Uterus (tissue), 2 donors: ENCODE results near the gene TRAK2.

Experiments
- CTCF ChIP-seq, 4 experiments: fragments of 200-600 bp in 2 of 4; fragments of 450-650 bp in 2 of 4; sonication (generic) in 2 of 4; IDR thresholded peaks; one replicate each; pipeline ENCODE4 v1.5.1; 2016 to 2019; ENCODE audit warnings: antibody characterized with exemption in 4 of 4, mild to moderate bottlenecking in 2 of 4, moderate library complexity in 1 of 4
- POLR2A ChIP-seq, 2 donors: fragments of 450-650 bp; IDR thresholded peaks; one replicate each; pipeline ENCODE4 v1.6.1; 2016; ENCODE audit warnings: antibody characterized with exemption in 2 of 2, mild to moderate bottlenecking in 1 of 2, moderate library complexity in 1 of 2

GRCh38 chr2:201406077-201406662 is 45.1 kb downstream of the TRAK2 start:
- TF ChIP-seq CTCF (IDR thresholded peaks at IDR 0.05), result no peak
- TF ChIP-seq POLR2A (IDR thresholded peaks at IDR 0.05), result no peak
